HepG2 (cell line): ENCODE measurements around the gene TOX4. TPM values are rescaled to one million over a fixed set of nuclear protein-coding genes. Genes with fewer than 3 reads are reported as not detected.

Experiments
- ATAC-seq: fragments of 200-7000 bp; cut with Tn5 transposase; 3 replicates; pipeline ENCODE4 v1.9.1; 2020; ENCODE audit warnings: mild to moderate bottlenecking, moderate library complexity
- BruUV-seq: library from RNA; stranded (reverse); fragments of 400-500 nt; replicated peaks from 2 replicates; lab custom pipeline; 2021; lab: Mats Ljungman, UMichigan
- CTCF ChIA-PET: fragments of 300-600 bp; formaldehyde crosslinking; extraction: SDS; loops from one replicate; lab custom pipeline; 2021; ENCODE audit warnings: low total read pairs, inconsistent platforms, low intra/inter-chr PET ratio; lab: Yijun Ruan, JAX
- POLR2A ChIA-PET: fragments of 350-600 bp; sonication (Branson Sonifier 250); formaldehyde crosslinking; loops from one replicate; lab custom pipeline; 2020; ENCODE audit warnings: antibody characterized with exemption, inconsistent platforms; lab: Yijun Ruan, JAX
- DNase-seq: peaks from one replicate; pipeline ENCODE4 v3.0.0-alpha.2; 2015; ENCODE audit warnings: low spot score
- FAIRE-seq: peaks from 3 replicates; lab custom pipeline; 2011; peaks lifted over from hg19 to GRCh38; lab: Jason Lieb, UNC
- H2AFZ ChIP-seq: one replicate; pipeline ENCODE4 v1.6.1; 2011; ENCODE audit warnings: low read length, inconsistent platforms
- H3K27ac ChIP-seq: fragments of 300-600 bp; 3 replicates; pipeline ENCODE4 v1.8.0; 2011; ENCODE audit warnings: mixed run types, mild to moderate bottlenecking, mixed read lengths, low read length, inconsistent platforms; ENCODE audit not compliant: insufficient read depth; ENCODE audit errors: extremely low read length
- H3K27me3 ChIP-seq, 2 experiments: fragments of 200-600 bp in 1 of 2; 2 replicates in 1 of 2; 3 replicates in 1 of 2; pipeline versions ENCODE4 v1.6.0 to v1.8.0; 2011; ENCODE audit warnings: low read length in 2 of 2, mild to moderate bottlenecking in 2 of 2, moderate library complexity in 2 of 2, inconsistent platforms in 1 of 2; ENCODE audit not compliant: insufficient read depth in 2 of 2, control insufficient read depth in 1 of 2
- H3K36me3 ChIP-seq, 2 experiments: fragments of 200-600 bp in 1 of 2; replicated peaks in 1 of 2; 2 replicates in 1 of 2; 3 replicates in 1 of 2; pipeline versions ENCODE4 v1.5.1 to v1.8.0; 2011; ENCODE audit warnings: low read length in 2 of 2, inconsistent platforms in 1 of 2; ENCODE audit not compliant: insufficient read depth in 2 of 2, control insufficient read depth in 1 of 2
- H3K4me1 ChIP-seq: 2 replicates; pipeline ENCODE4 v1.5.1; 2012; ENCODE audit warnings: low read length, inconsistent platforms; ENCODE audit not compliant: insufficient read depth
- H3K4me2 ChIP-seq: 2 replicates; pipeline ENCODE4 v1.6.0; 2011; ENCODE audit warnings: low read depth, low read length, inconsistent platforms
- H3K4me3 ChIP-seq, 3 experiments: fragments of 200-600 bp in 1 of 3; sonication (generic), shearing (Covaris generic) in 1 of 3; replicated peaks in 1 of 3; 2 replicates each; pipeline ENCODE4 v1.5.1; 2011 to 2016; ENCODE audit warnings: low read length in 3 of 3, inconsistent platforms in 2 of 3, low read depth in 2 of 3, mild to moderate bottlenecking in 2 of 3, control low read depth in 1 of 3, mixed read lengths in 1 of 3; ENCODE audit not compliant: insufficient read depth in 1 of 3
- H3K79me2 ChIP-seq: one replicate; pipeline ENCODE4 v1.6.1; 2011; ENCODE audit warnings: low read length, inconsistent platforms; ENCODE audit not compliant: insufficient read depth
- H3K9ac ChIP-seq: 2 replicates; pipeline ENCODE4 v1.6.0; 2011; ENCODE audit warnings: mild to moderate bottlenecking, low read depth, low read length, inconsistent platforms; ENCODE audit not compliant: insufficient read depth
- H3K9me3 ChIP-seq: 2 replicates; pipeline ENCODE4 v1.5.1; 2012; ENCODE audit warnings: mild to moderate bottlenecking, low read length
- H4K20me1 ChIP-seq: 2 replicates; pipeline ENCODE4 v1.6.0; 2011; ENCODE audit warnings: inconsistent platforms, mild to moderate bottlenecking, low read length, moderate library complexity; ENCODE audit not compliant: insufficient read depth
- HOXA3 ChIP-seq: sonication (generic); formaldehyde crosslinking; IDR thresholded peaks from 2 replicates; pipeline ENCODE4 v1.5.0; 2020; ENCODE audit warnings: missing genetic modification reagents
- KLF9 ChIP-seq: IDR thresholded peaks from 2 replicates; pipeline ENCODE4 v1.6.1; 2016; ENCODE audit warnings: low read depth
- POLR2AphosphoS5 ChIP-seq: IDR thresholded peaks from 2 replicates; pipeline ENCODE4 v1.6.1; 2012; ENCODE audit warnings: low read depth, low read length
- POLR2G ChIP-seq: fragments of 200-400 bp; formaldehyde crosslinking; IDR thresholded peaks from 2 replicates; pipeline ENCODE4 v1.6.1; 2018; ENCODE audit warnings: mild to moderate bottlenecking, low read depth, low read length, moderate library complexity
- TBX3 ChIP-seq: fragments of 450-650 bp; IDR thresholded peaks from 2 replicates; pipeline ENCODE4 v1.6.1; 2017; ENCODE audit warnings: antibody characterized with exemption, mild to moderate bottlenecking, inconsistent platforms, borderline replicate concordance
- ZNF12 ChIP-seq: sonication (generic); formaldehyde crosslinking; IDR thresholded peaks from 2 replicates; pipeline ENCODE4 v1.5.0; 2020; ENCODE audit warnings: missing genetic modification reagents
- WGBS: methylation state at CpG from one replicate; pipeline ENCODE4 v1.1.6; 2017; ENCODE audit warnings: low lambda C conversion rate; 5-methylcytosine and 5-hydroxymethylcytosine counted together
- in situ Hi-C: cut with HindIII; loops from 2 replicates; pipeline ENCODE4 v1.10.0; 2017; ENCODE audit warnings: low pct_unique_long_range_greater_than_20kb; ENCODE audit not compliant: extremely low pct_ligation_motif_present
- intact Hi-C: fragments of 100-400 bp; cut with micrococcal nuclease; formaldehyde crosslinking; loops from one replicate; pipeline ENCODE4 v1.10.0; 2022; ENCODE audit not compliant: unreplicated experiment
- polyA plus RNA-seq, 8 experiments: library from polyadenylated mRNA; depleted of rRNA in 3 of 8; stranded (reverse) in 7 of 8; unstranded in 1 of 8; fragments of >200 nt; fragmentation: Illumina TruSeq in 4 of 8; extraction: Trizol in 4 of 8; gene quantifications; 2 replicates each; pipeline versions ENCODE4 v1.2.1 to v1.2.3, GENCODE V29; 2011 to 2016; ENCODE audit warnings: low read depth in 4 of 8, missing spikeins in 1 of 8, mixed read lengths in 1 of 8; ENCODE audit not compliant: insufficient read depth in 1 of 8
- total RNA-seq, 5 experiments: library from RNA; depleted of rRNA; stranded (reverse); fragments of >200 nt; fragmentation: Illumina TruSeq; extraction: Trizol; gene quantifications; 2 replicates each; pipeline ENCODE4 v1.2.3, GENCODE V29; 2016; ENCODE audit warnings: low read depth in 1 of 5
- TF ChIP-seq, protein P1 (sequence below): sonication (generic); formaldehyde crosslinking; conservative IDR thresholded peaks from 2 replicates; pipeline ENCODE4 v1.8.0; 2022; ENCODE audit warnings: low read depth, missing genetic modification reagents

The TOX4 gene
- total and polyA plus RNA-seq, 2 of the 13 experiments (the other 11 are each of a cell fraction or from before 2014, with no cell fraction given): 71.8 to 163 TPM

DNA sequence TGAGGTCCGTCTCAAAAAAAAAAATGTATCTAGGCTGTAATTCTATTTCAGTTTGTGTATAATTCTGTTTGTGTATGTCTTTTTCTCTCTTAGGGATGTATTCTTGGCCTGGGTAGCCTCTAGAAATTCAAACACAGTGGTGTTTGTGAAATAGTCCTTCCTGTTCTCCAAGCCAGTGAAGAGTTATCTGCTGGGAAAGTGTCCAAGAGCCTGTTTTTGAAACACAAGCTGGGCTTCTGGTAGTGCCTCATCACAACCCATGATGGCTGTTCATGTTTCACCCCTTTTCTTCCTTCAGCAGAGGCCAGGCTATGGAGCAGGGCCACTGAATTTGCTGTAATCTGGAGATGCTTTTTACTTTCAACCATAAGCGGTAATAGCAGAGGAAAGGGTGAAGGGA is 19.5 kb downstream of the TOX4 start:
- Histone ChIP-seq H3K4me2 (no peak overlapping the region), H4K20me1 (0 out of 2 replicates have a peak, but pooled peaks cover 2% of the 10 kb centered on the region), H2AFZ (no peak overlapping the region), H3K9ac (no peak overlapping the region), H3K79me2 (no peaks in the 10 kb centered on the region), H3K4me3 (no peak overlapping the region), H3K9me3 (no peaks in the 10 kb centered on the region), H3K27ac (no peak overlapping the region), H3K27me3 (no peaks in the 10 kb centered on the region), H3K4me1 (no peaks in the 10 kb centered on the region), H3K36me3 (peaks cover 41 to 81% of the 10 kb centered on the region in 2 experiments)
- no peak for ATAC-seq
- WGBS: 98% methylated on average over 2 of the region's 2 CpGs
- FAIRE-seq: no peak
- TF ChIP-seq ZNF12 (CRISPR knock-in tag) (no peak), HOXA3 (CRISPR knock-in tag) (no peak), POLR2AphosphoS5 (peak; percentile 28; the same call in 1 of the 2 replicates), TBX3 (no peak), POLR2G (peak; percentile 27; the same call in 1 of the 2 replicates), KLF9 (no peak)
- TF ChIP-seq, protein P1, sequence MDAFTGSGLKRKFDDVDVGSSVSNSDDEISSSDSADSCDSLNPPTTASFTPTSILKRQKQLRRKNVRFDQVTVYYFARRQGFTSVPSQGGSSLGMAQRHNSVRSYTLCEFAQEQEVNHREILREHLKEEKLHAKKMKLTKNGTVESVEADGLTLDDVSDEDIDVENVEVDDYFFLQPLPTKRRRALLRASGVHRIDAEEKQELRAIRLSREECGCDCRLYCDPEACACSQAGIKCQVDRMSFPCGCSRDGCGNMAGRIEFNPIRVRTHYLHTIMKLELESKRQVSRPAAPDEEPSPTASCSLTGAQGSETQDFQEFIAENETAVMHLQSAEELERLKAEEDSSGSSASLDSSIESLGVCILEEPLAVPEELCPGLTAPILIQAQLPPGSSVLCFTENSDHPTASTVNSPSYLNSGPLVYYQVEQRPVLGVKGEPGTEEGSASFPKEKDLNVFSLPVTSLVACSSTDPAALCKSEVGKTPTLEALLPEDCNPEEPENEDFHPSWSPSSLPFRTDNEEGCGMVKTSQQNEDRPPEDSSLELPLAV (CRISPR knock-in tag): no peak
- in situ Hi-C loops (no loop called here), intact Hi-C loops (loop anchor here (5.0 kb wide), 1 partner anchor 39 kb away; the partner anchor contains the start of gene CHD8)
- ChIA-PET POLR2A (interaction anchor here (0.8 to 8.7 kb wide), 2 partner anchors 14 to 41 kb away, joined by 3 to 91 read pairs; partner anchors contain the start of genes CHD8 and METTL3), CTCF (interaction anchor here (6.4 kb wide), 1 partner anchor 62 kb away, joined by 104 read pairs; no protein-coding TSS in a partner anchor)
- BruUV-seq: no TSS peak
- no peak for DNase-seq
